Stimulated activated naive CD8-positive, alpha-beta T cell treated with anti-CD3 and anti-CD28 coated beads, Interleukin-15, Interleukin-2, amounts not matched to agents 100 ng/mL and 50 ng/mL, for 24 hours (primary cell): ENCODE results near the gene CHURC1.
A peak's percentile ranks its signal among the peaks of the same experiment; 100 is the strongest.

Experiments
- H3K27ac Mint-ChIP-seq: one replicate; pipeline ENCODE4 v1.8.0; 2021; ENCODE audit warnings: mild to moderate bottlenecking, mixed read lengths
- H3K27me3 Mint-ChIP-seq: one replicate; pipeline ENCODE4 v1.8.0; 2021; ENCODE audit warnings: mixed read lengths
- H3K36me3 Mint-ChIP-seq: one replicate; pipeline ENCODE4 v1.8.0; 2021; ENCODE audit warnings: low read depth, mixed read lengths
- H3K4me1 Mint-ChIP-seq: one replicate; pipeline ENCODE4 v1.8.0; 2021; ENCODE audit warnings: low read depth, mixed read lengths
- H3K4me3 Mint-ChIP-seq: one replicate; pipeline ENCODE4 v1.8.0; 2021; ENCODE audit warnings: mild to moderate bottlenecking, mixed read lengths
- H3K9me3 Mint-ChIP-seq: one replicate; pipeline ENCODE4 v1.8.0; 2021; ENCODE audit warnings: mixed read lengths

The CHURC1 gene

DNA sequence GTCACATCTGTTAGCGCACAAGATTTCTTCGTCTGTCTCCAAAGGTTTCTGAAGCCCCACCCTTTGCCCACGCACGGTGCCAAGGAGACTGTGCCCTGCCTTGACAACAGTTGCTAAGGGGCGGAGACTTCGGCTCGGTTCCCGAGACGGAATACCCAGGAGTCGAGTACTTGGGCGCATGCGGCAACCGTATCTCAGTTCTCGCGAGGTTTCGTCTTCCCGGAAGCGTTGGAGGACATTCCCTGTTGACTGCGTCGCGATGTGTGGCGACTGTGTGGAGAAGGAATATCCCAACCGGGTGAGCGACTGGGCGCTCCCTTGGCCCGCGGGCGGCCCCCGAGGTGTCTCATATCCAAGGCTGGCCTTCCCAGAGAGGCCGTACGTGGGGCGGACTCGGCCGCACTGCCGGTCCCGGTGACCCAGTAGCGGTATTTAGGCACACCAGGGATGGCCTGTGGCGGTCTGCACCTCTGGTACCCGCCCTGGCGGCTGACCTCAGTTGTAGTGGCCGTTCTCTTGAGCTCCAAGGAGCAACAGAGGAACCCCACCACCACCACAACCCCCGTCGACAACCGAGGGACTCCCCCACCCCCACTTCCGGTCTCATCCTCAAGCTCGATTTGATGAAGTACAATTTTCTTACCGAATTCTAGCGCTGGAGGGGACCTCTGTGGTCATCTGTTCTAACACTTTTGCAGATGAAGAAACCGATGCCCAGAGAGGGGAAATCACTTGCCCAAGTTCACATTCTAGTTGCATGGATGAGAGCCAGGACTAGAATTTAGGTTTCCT lies at the start of gene CHURC1:
TSS of gene CHURC1 (plus strand) at position 219 of the 792 bp plus-strand sequence. CDS start at position 260, 41 bp downstream.
- no peaks in the 10 kb centered on the region for H3K9me3 Mint-ChIP-seq
- peak within 1 kb of the TSS; percentile 96 for H3K27ac Mint-ChIP-seq
- H3K27me3 Mint-ChIP-seq, result no peaks in the 10 kb centered on the region

DNA sequence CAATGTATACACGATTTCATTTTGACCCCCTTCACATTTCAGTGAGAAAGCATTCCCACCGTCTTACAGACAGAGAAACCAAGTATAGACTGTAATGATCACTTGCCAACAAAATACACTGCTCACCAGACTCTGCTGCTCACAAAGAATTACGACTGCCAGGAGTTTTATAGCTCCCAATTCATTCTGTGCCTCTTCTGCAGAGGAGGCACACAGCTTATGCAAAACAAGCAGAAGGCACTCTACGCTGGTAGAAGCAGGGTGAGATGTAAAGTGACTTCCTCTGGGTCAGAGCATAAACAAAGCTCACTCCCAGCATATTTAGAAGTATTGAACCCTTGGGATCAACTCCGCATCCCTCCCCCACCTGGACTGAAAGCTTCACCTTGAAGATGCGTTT lies 49.1 kb upstream of the CHURC1 start:
- H3K27ac Mint-ChIP-seq, result no peak overlapping the region
- peaks cover 16% of the 10 kb centered on the region for H3K27me3 Mint-ChIP-seq
- no peaks in the 10 kb centered on the region for H3K36me3 Mint-ChIP-seq
- no peak overlapping the region for H3K4me3 Mint-ChIP-seq
- no peaks in the 10 kb centered on the region for H3K9me3 Mint-ChIP-seq
- no peaks in the 10 kb centered on the region for H3K4me1 Mint-ChIP-seq

More for the DNA sequence above, at the start of gene CHURC1:
- peaks cover 35% of the 10 kb centered on the region for H3K36me3 Mint-ChIP-seq
- peak within 1 kb of the TSS; percentile 87 for H3K4me3 Mint-ChIP-seq
- peaks cover 54% of the 10 kb centered on the region for H3K4me1 Mint-ChIP-seq

DNA sequence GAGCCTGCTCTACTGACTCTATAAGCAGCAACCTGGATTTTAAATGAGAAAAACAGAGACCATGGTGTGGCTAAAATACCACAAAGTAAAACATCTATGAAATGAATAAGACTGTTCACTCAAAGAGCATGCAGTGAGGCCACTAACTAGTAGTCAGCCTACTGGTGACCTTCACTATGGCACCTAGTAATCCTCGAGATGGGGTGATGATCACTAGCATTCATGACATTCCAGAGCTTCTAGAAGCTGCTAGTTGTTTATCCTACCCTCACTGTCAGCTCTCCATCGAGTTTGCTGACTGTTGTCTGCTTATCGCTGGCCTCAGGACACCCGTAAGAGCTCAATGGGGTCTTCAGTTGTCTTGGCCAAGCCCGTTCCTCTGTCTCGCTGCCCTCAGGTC lies 48.3 kb upstream of the CHURC1 start:
- H3K27ac Mint-ChIP-seq, result no peak overlapping the region
- no peaks in the 10 kb centered on the region for H3K4me1 Mint-ChIP-seq
- peaks cover 21% of the 10 kb centered on the region for H3K27me3 Mint-ChIP-seq
- no peaks in the 10 kb centered on the region for H3K9me3 Mint-ChIP-seq
- no peak overlapping the region for H3K4me3 Mint-ChIP-seq
- no peaks in the 10 kb centered on the region for H3K36me3 Mint-ChIP-seq

DNA sequence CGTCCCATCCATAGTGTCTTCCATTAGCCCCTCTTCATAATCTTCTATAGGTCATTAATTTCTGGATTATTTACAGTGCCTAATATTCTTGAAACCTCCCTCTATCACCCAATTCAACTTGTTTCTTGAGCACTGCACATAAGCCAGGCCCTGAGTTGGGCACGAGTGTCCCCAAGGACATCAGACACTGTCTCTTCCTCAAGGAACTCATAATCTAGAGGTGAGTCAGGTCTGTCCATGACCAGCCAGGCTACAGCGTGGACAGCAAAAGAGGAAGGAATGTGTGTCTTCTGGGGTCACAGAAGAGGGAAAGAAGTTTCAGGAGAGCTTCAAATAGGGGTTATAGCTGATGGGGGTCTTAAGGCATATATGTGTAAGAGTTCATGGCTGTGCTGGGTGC lies 47.1 kb upstream of the CHURC1 start:
- H3K27me3 Mint-ChIP-seq, result peaks cover 29% of the 10 kb centered on the region
- no peak overlapping the region for H3K4me3 Mint-ChIP-seq
- no peaks in the 10 kb centered on the region for H3K36me3 Mint-ChIP-seq
- no peak overlapping the region for H3K27ac Mint-ChIP-seq
- no peaks in the 10 kb centered on the region for H3K4me1 Mint-ChIP-seq
- no peaks in the 10 kb centered on the region for H3K9me3 Mint-ChIP-seq

DNA sequence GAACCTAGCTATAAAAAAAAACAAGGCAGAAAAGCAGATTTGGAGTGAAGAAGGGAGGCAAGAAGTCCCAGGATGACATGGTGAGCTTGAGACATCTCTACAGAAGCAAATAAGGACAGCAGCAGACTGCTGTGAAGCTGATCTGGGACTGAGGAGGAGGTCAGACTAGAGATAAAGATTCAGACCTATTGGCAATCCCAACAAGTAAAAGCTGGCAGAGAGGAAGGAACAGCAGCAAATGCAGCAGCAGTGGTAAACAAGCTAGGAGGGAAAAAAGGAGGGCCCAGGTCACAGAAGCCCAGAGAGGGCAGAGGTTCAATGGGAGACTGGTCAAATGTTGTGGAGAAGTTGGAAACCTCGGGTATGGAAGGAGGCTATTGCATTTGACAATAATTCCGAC lies 45.9 kb upstream of the CHURC1 start:
- Mint-ChIP-seq H3K27ac (no peak overlapping the region), H3K4me3 (no peak overlapping the region), H3K36me3 (no peaks in the 10 kb centered on the region), H3K27me3 (peaks cover 37% of the 10 kb centered on the region), H3K9me3 (peaks cover 4% of the 10 kb centered on the region), H3K4me1 (no peaks in the 10 kb centered on the region)

DNA sequence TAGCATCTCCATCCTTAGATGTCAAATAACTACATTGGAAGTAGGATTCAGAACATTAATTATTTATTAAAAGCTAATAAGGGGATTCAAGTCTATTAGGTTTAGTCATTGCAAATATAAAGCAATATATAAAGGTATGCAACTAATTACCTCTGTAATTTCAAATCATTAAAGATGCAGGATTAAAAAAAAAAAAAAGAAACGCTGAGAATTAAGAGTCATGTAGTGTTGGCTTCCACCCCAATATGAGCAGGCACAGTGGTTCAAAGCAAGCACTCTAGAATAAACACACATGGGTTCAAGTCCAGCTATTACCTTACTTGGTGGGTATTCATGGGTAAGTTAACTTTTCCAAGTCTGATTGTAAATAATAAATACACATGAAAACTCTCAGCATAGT lies 45.4 kb upstream of the CHURC1 start:
- no peaks in the 10 kb centered on the region for H3K4me1 Mint-ChIP-seq
- H3K27me3 Mint-ChIP-seq, result peaks cover 37% of the 10 kb centered on the region
- H3K36me3 Mint-ChIP-seq, result no peaks in the 10 kb centered on the region
- H3K27ac Mint-ChIP-seq, result no peak overlapping the region
- peaks cover 4% of the 10 kb centered on the region for H3K9me3 Mint-ChIP-seq
- H3K4me3 Mint-ChIP-seq, result no peak overlapping the region

DNA sequence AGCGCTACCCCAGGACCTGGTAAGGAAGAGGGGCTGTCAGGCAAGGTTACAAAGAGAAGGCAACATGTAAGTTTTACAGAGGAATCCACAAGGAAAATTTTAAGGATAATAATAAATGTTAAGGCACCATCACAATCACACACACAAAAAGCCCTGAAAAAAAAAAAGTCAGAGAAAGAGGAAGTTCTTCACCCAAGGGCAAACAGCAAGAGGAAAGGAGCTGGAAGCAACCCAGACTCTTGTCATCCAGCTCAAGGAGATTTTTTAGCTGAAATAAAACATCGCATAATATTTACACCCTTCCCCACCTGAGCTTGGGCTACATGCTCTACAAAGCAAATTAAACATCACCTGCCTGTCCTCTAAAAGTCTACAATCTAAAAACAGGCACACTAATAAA lies 44.1 kb upstream of the CHURC1 start:
- Mint-ChIP-seq H3K4me3 (no peak overlapping the region), H3K36me3 (no peaks in the 10 kb centered on the region), H3K27ac (no peak overlapping the region), H3K27me3 (peaks cover 33% of the 10 kb centered on the region), H3K9me3 (peaks cover 4% of the 10 kb centered on the region), H3K4me1 (no peaks in the 10 kb centered on the region)

DNA sequence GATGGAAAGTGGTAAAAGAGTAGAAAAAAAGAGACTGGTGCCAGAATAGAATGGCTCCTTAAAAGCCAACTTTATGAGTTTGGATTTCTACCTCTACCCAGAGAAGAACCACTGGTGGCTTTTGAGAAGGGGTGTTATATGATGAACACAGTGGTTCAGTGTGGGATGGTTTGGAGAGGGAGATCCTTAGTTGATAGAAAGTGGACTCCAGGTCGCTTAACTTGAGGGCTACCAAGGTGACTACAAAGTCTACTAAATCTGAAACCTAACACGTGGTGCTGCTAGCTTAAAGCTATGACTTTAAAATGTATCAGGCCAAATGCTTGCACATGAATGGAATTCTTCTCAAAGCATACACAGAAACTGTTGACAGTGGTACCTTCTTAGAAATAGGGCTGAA lies 42.9 kb upstream of the CHURC1 start:
- Mint-ChIP-seq H3K36me3 (no peaks in the 10 kb centered on the region), H3K4me3 (no peak overlapping the region), H3K9me3 (peaks cover 4% of the 10 kb centered on the region), H3K27ac (no peak overlapping the region), H3K27me3 (peaks cover 34% of the 10 kb centered on the region), H3K4me1 (no peaks in the 10 kb centered on the region)

DNA sequence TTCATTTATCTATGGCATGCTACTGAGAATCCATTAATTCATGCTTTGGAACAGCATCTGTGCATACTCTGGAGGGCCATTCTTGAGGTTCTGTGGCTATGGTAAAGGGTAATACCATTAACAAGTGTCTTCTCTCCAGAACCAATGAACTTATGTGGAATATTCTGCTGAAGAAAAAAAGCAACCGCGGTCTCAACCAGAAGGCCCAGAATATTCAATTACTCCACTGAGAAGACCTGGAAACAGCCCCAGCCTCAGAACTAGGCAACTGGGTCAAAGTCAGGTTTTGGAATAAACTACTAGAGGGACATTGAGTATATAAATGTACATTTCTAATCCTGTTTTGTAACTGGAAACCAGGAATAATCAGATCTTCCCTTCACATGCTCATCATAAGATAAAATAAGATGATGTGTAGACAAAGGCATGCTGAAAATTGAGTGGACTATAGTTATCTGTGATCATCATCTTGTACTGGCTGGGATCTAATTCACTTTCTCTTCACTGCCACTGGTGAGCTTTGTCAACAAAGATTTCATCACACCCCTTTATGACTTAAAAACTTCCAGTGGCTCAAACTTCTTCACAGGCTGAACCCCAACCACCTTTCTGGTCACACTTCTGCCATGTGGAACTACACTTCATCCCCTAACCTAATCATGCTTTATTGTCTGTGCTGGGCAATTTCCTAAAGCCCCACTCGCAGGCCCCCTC lies 40.6 kb upstream of the CHURC1 start:
- Mint-ChIP-seq H3K4me1 (no peaks in the 10 kb centered on the region), H3K4me3 (no peak overlapping the region), H3K36me3 (no peaks in the 10 kb centered on the region), H3K9me3 (peaks cover 4% of the 10 kb centered on the region), H3K27me3 (peaks cover 41% of the 10 kb centered on the region), H3K27ac (no peak overlapping the region)

DNA sequence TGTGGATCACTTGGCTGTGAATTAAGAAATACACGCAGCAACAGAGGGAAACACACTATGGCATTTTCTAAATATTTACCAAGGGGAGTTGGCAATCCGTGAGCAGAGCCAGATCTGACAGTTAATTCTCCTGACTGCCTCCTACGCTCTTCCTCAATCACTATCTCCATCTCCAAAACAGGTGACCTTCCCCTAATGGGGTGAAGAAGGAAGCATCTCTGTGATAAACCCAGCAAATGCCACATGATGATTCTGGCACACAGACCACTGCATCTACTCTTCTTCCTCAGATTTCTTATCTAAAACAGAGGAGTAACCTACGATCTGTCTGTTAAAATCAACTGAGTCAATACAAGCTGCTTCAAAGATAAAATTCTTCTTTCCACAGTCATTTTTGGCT lies 38.9 kb upstream of the CHURC1 start:
- Mint-ChIP-seq H3K4me3 (no peak overlapping the region), H3K36me3 (no peaks in the 10 kb centered on the region), H3K27me3 (peaks cover 41% of the 10 kb centered on the region), H3K4me1 (no peaks in the 10 kb centered on the region), H3K9me3 (peaks cover 4% of the 10 kb centered on the region), H3K27ac (no peak overlapping the region)

DNA sequence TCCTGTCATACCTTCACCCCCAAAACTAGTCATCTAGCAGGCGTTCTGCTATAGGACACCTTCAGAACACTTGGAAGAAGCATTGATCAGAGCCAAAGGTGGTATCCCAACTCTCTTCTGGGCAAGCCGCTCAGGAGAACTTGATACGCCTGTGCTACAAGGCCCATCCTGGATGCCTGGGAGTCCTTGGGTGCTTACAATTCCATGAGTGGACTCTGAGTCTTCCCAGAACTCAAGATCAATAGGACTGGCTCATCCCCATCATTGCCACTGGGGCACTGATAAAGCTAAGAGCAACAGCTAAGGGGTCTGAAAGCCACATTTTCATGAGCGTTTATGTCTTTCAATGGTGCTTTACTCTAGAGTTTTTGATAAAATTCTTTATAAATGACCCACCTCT lies 36.4 kb upstream of the CHURC1 start:
- Mint-ChIP-seq H3K27ac (no peak overlapping the region), H3K9me3 (peaks cover 2% of the 10 kb centered on the region), H3K4me3 (no peak overlapping the region), H3K36me3 (no peaks in the 10 kb centered on the region), H3K27me3 (peaks cover 43% of the 10 kb centered on the region), H3K4me1 (peaks cover 5% of the 10 kb centered on the region)

DNA sequence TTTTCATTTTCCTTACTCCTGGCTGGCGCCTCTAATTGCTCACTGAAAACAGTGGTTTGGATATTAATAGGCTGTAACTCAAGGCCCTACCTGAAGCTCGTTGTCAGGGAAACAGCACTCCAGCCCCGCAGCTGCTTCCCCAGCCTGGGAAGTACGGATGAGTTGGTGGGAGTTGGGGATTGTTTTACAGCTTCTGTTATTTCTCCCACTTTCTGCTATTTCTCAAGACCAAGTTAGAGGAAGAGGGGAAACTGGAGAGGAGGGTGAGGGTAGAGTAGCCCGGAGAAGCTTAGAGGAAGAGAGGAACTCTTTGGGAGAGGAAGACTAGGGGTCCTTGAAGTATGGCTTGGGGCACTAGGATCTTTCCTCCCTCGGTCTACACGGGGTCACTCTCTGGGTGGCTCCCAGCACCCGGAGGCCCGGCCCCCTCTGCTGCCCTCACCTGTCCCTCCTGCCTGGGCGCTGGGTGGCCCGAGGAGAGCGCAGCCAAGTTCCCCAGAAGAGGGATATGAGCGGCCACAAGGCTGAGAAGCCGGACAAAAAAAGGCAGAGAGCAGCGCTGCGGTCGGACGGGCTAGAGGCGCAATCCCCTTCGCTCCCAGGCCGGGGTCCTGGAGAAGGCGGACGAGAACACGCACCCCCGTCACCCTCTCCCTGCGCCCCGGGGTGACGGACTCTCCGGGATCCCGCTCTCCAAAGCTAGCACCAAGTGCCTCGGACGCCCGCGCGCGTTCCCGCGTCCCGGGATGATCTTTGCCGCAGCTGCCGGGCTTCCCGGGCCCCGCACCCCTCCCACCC lies 35.2 kb upstream of the CHURC1 start:
- H3K27me3 Mint-ChIP-seq, result peaks cover 52% of the 10 kb centered on the region
- peaks cover 5% of the 10 kb centered on the region for H3K4me1 Mint-ChIP-seq
- no peak overlapping the region for H3K27ac Mint-ChIP-seq

DNA sequence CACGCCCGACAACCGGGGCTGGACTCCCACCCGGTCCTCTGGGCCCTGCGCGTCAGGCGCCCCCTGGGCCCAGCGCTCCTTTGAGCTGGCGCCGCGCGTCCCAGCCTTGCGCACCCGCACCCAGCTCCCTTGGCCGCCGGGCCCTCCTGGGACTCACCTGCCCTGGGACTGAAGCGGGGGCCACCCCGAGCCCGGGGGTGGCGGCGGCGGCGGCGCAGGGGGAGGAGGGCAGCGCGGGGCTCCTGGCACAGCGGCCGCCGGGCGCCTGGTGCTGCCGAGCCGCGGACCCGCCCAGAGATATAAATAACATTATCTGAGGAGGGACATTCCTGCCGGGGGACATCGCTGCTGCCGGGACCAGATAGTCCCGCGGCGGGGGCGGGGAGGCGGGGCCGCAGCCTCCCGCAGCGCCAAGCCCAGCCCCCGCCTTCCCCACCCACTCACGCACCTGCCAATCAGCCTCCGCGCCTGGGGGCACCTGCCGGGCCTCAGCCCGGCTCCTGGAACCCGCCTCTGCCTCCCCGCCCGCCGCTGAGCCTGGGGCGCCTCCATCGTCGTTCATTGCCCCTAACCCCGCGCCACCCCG lies 34.5 kb upstream of the CHURC1 start, which contains the start of gene SPTB:
TSS of gene SPTB (minus strand) at position 273 of the 586 bp plus-strand sequence. CDS start 56,813 bp downstream, outside the sequence.
- H3K36me3 Mint-ChIP-seq, result no peaks in the 10 kb centered on the region
- H3K4me1 Mint-ChIP-seq, result peaks cover 5% of the 10 kb centered on the region
- no peaks in the 10 kb centered on the region for H3K9me3 Mint-ChIP-seq
- peak within 1 kb of the TSS; percentile 84 for H3K4me3 Mint-ChIP-seq
- H3K27me3 Mint-ChIP-seq, result peaks cover 52% of the 10 kb centered on the region
- no peak within 1 kb of the TSS for H3K27ac Mint-ChIP-seq

More for the DNA sequence above, 35.2 kb upstream of the CHURC1 start:
- H3K4me3 Mint-ChIP-seq, result peak overlapping the region; percentile 27
- no peaks in the 10 kb centered on the region for H3K9me3 Mint-ChIP-seq
- no peaks in the 10 kb centered on the region for H3K36me3 Mint-ChIP-seq

DNA sequence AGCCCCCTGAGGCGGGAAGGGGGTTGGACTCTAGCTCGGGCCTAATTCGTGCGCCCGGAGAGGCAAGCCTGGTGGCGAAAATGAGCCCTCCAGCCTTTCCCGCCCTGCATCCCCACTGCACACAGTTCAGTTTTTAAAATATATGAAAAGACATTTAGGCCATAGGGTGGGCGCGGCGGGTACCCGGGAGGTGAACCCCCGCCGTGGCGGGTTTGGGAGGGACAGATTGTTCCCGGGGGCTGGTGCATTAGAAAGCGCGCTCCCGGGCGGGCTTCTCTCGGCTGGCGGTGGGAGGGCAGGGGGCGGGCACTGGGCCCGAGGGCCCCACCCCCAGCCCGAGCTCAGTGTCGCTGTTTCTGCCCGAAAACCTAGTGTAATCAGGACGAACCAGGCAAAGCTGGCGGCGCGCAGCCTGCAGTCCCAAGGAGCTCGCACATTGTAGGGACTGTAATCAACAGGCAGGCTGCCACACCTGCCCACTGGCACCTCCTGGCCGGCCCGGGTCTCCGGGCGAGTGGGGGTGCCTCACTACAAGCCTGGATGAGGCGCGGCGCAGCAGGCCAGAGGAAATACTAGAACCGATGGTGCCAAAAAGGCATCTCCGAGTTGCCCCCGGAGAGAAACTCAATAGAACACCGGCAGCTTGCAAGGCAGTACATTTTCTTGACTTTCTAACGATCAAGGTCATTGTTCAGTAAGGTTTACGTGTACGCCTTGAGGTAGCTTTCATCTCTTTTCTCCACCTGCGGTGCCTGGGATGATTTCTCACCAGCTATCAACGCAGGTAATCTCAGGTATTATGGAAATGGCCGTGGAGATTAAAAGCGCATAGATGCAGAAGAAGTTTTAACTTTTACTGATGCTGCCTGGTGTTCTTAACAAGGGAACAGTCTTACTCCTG lies 33.8 kb upstream of the CHURC1 start:
- H3K27ac Mint-ChIP-seq, result no peak overlapping the region
- H3K9me3 Mint-ChIP-seq, result no peaks in the 10 kb centered on the region
- H3K27me3 Mint-ChIP-seq, result peaks cover 52% of the 10 kb centered on the region
- H3K36me3 Mint-ChIP-seq, result no peaks in the 10 kb centered on the region
- H3K4me3 Mint-ChIP-seq, result peak overlapping the region; percentile 84
- peaks cover 5% of the 10 kb centered on the region for H3K4me1 Mint-ChIP-seq
